Measurements from ENCODE around the gene FASTKD1.
"Not testable (repeated sequence)": the region's sequence is repeated elsewhere in the genome, so short reads cannot be mapped to it uniquely, and the experiment has no call there.

- TF ChIP-seq, protein P1, sequence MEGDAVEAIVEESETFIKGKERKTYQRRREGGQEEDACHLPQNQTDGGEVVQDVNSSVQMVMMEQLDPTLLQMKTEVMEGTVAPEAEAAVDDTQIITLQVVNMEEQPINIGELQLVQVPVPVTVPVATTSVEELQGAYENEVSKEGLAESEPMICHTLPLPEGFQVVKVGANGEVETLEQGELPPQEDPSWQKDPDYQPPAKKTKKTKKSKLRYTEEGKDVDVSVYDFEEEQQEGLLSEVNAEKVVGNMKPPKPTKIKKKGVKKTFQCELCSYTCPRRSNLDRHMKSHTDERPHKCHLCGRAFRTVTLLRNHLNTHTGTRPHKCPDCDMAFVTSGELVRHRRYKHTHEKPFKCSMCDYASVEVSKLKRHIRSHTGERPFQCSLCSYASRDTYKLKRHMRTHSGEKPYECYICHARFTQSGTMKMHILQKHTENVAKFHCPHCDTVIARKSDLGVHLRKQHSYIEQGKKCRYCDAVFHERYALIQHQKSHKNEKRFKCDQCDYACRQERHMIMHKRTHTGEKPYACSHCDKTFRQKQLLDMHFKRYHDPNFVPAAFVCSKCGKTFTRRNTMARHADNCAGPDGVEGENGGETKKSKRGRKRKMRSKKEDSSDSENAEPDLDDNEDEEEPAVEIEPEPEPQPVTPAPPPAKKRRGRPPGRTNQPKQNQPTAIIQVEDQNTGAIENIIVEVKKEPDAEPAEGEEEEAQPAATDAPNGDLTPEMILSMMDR (IDR thresholded peaks at IDR 0.05; ENCODE audit: low read depth, low read length): not testable (repeated sequence)
- TF ChIP-seq, protein P2, sequence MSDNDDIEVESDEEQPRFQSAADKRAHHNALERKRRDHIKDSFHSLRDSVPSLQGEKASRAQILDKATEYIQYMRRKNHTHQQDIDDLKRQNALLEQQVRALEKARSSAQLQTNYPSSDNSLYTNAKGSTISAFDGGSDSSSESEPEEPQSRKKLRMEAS (IDR thresholded peaks at IDR 0.05; ENCODE audit: low read depth, low read length): not testable (repeated sequence)
Measured at GRCh38 chr2:169570752-169571151, 2.9 kb downstream of the FASTKD1 start.

Measured in NB4 (cell line).